ENCODE measurements around the gene RPL13A. TPM values are rescaled to one million over a fixed set of nuclear protein-coding genes. Genes with fewer than 3 reads are reported as not detected.
"Not testable (repeated sequence)": the region's sequence is repeated elsewhere in the genome, so short reads cannot be mapped to it uniquely, and the experiment has no call there.

Gene RPL13A
- total RNA-seq, 2 donors from 2014 or later, result 4,147 to 5,288 TPM

DNA sequence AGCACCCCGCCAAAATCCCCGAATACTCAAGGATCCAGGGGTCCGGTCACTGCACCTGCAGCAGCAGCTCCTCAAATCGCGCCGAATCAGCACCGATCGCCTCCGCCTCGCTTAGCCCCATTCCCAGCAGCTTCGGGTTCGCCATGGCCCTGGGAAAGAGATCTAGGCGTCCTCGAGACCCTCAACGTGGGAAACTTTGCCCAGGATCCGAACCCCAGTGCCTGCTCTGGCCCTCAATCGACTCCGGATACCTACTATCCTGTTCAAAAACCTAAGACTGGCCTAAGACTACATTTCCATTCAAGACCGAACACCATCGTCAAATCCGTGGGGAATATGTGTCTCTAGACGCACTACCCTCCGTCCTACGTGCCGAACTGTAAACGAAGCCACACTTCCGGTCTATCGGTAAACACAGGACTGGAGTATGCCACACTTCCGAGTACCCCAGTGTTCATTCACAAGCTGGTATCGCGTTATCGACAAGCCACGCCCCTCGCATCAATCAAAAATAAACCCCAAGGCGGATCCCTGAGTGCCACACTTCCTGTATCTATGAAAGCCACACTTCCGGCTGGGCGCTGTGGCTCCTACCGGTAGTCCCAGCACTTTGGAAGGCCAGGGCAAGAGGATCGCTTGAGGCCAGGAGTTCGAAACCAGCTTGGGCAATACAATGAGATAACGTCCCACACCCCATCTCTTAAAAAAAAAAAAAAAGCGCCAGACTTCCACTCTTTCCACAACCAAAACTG lies 35.8 kb upstream of the RPL13A start, which contains the start of gene PIH1D1:
PIH1D1 (minus strand) TSS at position 385 of the 752 bp plus-strand sequence; CDS start at position 145, 240 bp downstream.
- Mint-ChIP-seq H3K36me3 (peaks cover 11 to 50% of the 10 kb centered on the region in 2 donors), H3K9me3 (no peaks in the 10 kb centered on the region), H3K27ac (peak within 1 kb of the TSS; percentile 99 to 100)
- DNase-seq (ENCODE audit: low spot score in 2 of 2) (peak; percentile 89 to 96), ATAC-seq (peak; percentile 73 to 78)

DNA sequence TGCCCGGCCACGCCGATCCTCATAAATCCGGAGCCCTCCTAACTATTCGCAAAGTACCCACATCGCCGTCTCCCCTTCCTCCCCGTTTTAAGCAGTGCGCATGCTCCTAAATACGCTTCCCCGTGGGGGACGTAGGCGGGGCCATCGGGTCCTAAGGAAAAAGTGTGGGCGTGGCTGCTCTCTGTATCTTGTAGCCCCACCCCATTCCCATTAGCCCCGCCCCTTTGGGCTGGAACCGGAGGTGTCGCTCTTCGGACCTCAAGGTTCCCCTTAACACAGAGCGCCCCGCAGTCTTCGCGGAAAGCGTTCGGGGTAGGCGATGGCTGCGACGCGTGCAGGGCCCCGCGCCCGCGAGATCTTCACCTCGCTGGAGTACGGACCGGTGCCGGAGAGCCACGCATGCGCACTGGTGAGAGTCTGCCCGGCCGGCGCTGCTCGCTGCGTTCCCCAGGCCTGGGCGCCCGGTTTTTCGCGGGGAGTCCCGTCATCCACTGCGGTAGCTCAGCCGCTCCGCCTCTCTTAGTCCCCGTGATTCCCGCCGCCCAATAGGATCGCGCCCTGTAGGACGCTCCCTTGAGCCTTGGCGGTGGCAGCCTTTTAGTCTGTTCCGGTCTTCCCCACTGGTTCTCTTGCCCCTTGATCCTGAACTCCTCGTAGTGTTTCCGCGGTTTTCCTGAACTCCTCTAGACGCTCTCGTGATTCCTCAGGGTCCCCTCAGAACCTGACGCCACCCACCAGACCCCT lies 34.2 kb upstream of the RPL13A start, which contains the start of gene ALDH16A1:
ALDH16A1 (plus strand) TSS at position 213 of the 744 bp plus-strand sequence; CDS start at position 320, 107 bp downstream.
- Mint-ChIP-seq H3K27ac (peak within 1 kb of the TSS; percentile 99 to 100), H3K36me3 (peaks cover 11 to 47% of the 10 kb centered on the region in 2 donors), H3K9me3 (no peaks in the 10 kb centered on the region)
- ATAC-seq (peak; percentile 91 to 93), DNase-seq (ENCODE audit: low spot score in 2 of 2) (peak; percentile 97 to 100)

DNA sequence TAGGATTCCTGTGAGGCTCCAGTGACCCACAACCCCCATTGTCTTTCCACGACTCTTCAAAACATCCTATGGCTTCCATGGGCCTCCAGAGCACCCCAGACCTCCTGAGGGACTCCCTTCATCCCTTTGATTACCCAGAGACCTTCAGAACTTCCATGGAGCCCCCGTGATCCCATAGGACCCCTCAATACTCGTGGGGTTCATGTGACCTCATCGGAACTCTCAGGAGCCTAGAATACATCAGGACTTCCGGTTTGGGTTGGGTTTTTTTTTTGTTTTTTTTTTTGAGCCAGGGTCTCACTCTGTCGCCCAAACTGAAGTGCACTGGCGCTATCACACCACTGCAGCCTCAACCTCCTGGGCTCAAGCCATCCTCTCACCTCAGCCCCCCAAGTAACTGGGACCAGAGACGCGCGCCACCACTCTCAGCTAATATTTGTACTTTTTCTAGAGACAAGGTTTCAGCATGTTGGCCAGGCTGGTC lies 33.6 kb upstream of the RPL13A start:
- peak in 1 of 2 donors; percentile 2 for ATAC-seq
- Mint-ChIP-seq H3K9me3 (no peaks in the 10 kb centered on the region), H3K27ac (peak overlapping the region; percentile 99 to 100), H3K36me3 (peaks cover 11 to 41% of the 10 kb centered on the region in 2 donors)
- DNase-seq (ENCODE audit: low spot score in 2 of 2), result no peak

DNA sequence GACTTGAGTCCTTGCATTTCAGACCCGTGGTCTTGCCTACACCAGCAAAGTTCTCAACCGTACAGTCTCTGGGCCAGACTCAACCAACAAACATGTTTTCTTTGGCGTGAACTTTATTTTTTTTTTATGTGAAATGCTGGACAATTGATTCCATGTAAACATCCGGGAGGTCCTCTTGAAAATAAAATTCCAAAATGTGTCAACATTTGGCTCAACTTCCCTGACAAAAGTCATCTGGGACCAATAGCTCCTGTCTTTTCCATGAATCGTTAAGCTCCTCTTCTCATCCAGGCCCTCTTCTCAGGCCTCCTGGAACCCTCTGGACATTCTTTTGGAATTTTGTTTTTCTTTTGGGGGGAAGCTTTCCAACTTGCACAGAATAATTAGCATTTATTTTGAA lies 31.6 kb upstream of the RPL13A start:
- no peaks in the 10 kb centered on the region for H3K9me3 Mint-ChIP-seq
- DNase-seq (ENCODE audit: low spot score in 2 of 2) (no peak), ATAC-seq (no peak)
- H3K27ac Mint-ChIP-seq, result peak overlapping the region in 1 of 2 donors; percentile 46
- H3K36me3 Mint-ChIP-seq, result peaks cover 8 to 22% of the 10 kb centered on the region in 2 donors

DNA sequence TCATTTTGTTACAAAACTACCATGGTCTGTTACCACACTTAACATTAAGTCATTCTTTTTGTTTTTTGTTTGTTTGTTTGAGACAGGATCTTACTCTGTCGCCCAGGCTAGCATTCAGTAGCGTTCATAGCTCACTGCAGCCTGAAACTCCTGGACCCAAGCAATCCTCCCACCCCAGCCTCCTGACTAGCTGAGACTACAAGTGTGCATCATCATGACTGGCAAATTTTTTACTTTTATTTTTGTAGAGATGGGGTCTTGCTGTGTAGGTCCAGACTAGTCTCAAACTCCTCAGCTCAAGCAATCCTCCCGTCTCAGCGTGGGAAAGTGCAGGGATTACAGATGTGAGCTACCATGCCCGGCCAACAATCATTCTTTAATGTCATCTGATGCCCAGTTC lies 31.1 kb upstream of the RPL13A start:
- ATAC-seq (no peak), DNase-seq (ENCODE audit: low spot score in 2 of 2) (no peak)
- Mint-ChIP-seq H3K36me3 (peaks cover 5 to 18% of the 10 kb centered on the region in 2 donors), H3K9me3 (no peaks in the 10 kb centered on the region), H3K27ac (no peak overlapping the region)

DNA sequence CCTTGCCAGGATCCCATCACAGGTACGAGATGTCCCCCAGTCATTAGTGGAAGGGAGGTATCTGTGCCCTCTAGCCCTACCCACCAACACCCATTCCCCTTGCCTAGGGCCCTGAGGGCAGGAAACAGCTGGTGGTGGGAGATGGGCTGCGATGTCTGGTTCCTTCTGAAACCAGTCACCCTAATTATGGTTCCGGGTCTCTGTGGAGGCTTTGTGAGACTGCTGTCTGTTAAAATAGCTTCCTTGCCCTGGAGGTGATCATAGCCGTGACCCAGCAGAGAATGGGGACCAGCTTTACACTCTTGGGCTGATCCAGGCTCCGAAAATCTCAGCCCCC lies 28.9 kb upstream of the RPL13A start:
- Mint-ChIP-seq H3K9me3 (no peaks in the 10 kb centered on the region), H3K27ac (no peak overlapping the region), H3K36me3 (peaks cover 0 to 13% of the 10 kb centered on the region in 2 donors)
- ATAC-seq (no peak), DNase-seq (ENCODE audit: low spot score in 2 of 2) (no peak)

DNA sequence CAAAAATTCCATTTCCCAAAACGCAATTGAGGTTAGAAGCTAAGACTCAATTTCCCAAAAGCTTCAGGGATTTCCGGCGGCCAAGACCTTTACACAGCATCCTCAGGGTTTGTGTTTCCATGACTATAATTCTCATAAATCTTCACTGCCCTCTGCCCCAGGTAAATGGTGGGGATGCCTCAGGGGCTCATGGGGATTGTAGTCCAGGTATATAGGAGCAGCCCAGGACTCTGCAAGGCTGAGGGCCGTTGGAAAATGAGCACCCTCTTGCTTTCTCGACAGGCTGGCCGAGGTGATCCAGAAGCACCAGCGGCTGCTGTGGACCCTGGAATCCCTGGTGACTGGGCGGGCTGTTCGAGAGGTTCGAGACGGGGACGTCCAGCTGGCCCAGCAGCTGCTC lies 28.0 kb upstream of the RPL13A start:
- Mint-ChIP-seq H3K9me3 (no peaks in the 10 kb centered on the region), H3K27ac (no peak overlapping the region), H3K36me3 (peaks cover 0 to 6% of the 10 kb centered on the region in 2 donors)
- no peak for ATAC-seq
- no peak for DNase-seq (ENCODE audit: low spot score in 2 of 2)

DNA sequence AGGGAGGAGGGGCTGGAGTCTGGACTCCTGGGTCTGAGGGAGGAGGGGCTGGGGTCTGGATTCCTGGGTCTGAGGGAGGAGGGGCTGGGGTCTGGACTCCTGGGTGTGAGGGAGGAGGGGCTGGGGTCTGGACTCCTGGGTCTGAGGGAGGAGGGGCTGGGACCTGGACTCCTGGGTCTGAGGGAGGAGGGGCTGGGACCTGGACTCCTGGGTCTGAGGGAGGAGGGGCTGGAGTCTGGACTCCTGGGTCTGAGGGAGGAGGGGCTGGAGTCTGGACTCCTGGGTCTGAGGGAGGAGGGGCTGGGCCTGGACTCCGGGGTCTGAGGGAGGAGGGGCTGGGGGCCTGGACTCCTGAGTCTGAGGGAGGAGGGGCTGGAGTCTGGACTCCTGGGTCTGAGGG lies 26.3 kb upstream of the RPL13A start:
- DNase-seq (ENCODE audit: low spot score in 2 of 2); H3K36me3 Mint-ChIP-seq; H3K27ac Mint-ChIP-seq; ATAC-seq; H3K9me3 Mint-ChIP-seq: not testable (repeated sequence)

DNA sequence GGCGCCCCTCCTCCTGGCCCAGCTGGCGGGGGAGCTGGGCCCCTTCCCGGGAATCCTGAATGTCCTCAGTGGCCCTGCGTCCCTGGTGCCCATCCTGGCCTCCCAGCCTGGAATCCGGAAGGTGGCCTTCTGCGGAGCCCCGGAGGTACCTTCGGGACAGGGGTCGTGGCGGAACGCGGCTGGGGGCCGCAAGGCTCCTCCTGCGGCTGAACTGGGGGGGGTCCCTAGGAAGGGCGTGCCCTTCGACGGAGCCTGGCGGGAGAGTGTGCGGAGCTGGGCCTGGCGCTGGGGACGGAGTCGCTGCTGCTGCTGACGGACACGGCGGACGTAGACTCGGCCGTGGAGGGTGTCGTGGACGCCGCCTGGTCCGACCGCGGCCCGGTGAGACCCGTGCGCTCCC lies 25.8 kb upstream of the RPL13A start:
- no peak for DNase-seq (ENCODE audit: low spot score in 2 of 2)
- no peak overlapping the region for H3K27ac Mint-ChIP-seq
- H3K9me3 Mint-ChIP-seq, result no peaks in the 10 kb centered on the region
- no peaks in the 10 kb centered on the region for H3K36me3 Mint-ChIP-seq
- ATAC-seq, result no peak

DNA sequence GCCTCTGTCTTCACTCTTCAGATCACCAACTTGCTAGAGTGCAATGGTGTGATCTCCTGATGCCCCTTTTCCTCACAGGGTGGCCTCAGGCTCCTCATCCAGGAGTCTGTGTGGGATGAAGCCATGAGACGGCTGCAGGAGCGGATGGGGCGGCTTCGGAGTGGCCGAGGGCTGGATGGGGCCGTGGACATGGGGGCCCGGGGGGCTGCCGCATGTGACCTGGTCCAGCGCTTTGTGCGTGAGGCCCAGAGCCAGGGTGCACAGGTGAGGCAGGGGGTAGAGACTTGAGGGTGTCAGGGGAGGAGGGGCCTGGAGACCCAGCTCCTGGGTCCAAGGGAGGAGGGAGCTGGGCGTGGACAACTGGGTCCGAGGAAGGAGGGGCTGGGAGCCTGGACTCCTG lies 24.9 kb upstream of the RPL13A start:
- Mint-ChIP-seq H3K9me3 (no peaks in the 10 kb centered on the region), H3K27ac (no peak overlapping the region), H3K36me3 (no peaks in the 10 kb centered on the region)
- ATAC-seq (no peak), DNase-seq (ENCODE audit: low spot score in 2 of 2) (no peak)

DNA sequence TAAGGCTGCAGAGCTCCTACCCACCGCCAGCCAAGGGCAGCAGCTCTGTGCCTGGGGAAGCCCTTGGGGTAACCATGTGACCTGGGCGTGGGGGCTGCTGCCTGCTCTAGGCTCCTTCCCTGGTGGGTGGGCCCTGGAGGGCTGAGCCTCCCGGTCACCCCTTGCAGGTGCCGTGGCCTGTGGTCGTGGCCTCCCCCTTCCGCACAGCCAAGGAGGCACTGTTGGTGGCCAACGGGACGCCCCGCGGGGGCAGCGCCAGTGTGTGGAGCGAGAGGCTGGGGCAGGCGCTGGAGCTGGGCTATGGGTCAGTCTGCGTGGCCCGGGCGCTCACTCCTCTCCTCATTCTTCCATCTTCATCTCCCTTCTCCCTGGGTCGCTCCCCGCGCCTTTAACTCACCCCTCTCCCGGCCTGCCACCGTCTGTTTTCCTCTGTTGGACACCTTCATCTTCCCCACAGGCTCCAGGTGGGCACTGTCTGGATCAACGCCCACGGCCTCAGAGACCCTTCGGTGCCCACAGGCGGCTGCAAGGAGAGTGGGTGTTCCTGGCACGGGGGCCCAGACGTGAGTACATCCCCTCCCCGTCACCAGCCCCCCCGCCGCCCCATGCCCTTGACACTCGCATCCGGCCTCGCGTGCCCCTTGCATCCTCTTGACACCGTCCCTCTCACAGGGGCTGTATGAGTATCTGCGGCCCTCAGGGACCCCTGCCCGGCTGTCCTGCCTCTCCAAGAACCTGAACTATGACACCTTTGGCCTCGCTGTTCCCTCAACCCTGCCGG lies 23.3 kb upstream of the RPL13A start:
- H3K9me3 Mint-ChIP-seq, result no peaks in the 10 kb centered on the region
- DNase-seq (ENCODE audit: low spot score in 2 of 2) (no peak), ATAC-seq (no peak)
- H3K27ac Mint-ChIP-seq, result peak overlapping the region in 1 of 2 donors; percentile 46
- H3K36me3 Mint-ChIP-seq, result peaks cover 0 to 6% of the 10 kb centered on the region in 2 donors

DNA sequence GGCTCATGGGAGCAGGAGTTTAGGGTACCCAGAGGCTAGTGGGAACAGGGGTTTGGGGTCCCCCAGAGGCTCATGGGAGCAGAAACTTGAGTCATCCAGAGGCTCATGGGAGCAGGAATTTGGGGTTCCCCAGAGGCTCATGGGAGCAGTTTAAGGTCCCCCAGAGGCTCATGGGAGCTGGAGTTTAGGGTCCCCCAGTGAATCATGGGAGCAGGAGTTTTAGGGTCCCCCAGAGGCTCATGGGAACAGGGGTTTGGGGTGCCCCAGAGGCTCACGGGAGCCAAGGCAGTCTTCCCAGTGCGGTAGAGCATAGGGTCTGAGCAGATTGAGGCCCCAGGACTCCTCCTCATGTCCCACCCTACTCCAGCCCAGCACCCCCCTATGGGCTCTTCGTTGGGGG lies 22.0 kb upstream of the RPL13A start:
- H3K27ac Mint-ChIP-seq, result peak overlapping the region; percentile 46 to 86

DNA sequence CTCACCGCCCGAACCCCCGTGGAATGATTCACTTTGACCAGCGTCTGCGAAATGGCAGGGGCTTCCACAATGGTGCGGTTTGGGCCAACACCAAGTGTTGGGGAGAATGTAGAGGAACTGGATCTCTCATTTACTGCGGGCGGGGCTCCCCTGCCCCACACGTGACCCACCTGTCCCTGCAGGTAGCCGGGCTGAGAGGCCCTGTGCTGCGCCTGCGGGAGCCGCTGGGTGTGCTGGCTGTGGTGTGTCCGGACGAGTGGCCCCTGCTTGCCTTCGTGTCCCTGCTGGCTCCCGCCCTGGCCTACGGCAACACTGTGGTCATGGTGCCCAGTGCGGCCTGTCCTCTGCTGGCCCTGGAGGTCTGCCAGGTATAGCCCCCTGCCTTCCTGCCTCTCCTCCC lies 19.2 kb upstream of the RPL13A start:
- Mint-ChIP-seq H3K27ac (peak overlapping the region in 1 of 2 donors; percentile 81), H3K36me3 (peaks cover 0 to 6% of the 10 kb centered on the region in 2 donors), H3K9me3 (no peaks in the 10 kb centered on the region)
- ATAC-seq (no peak), DNase-seq (ENCODE audit: low spot score in 2 of 2) (no peak)

More for the DNA sequence above, 22.0 kb upstream of the RPL13A start:
- Mint-ChIP-seq H3K36me3 (peaks cover 0 to 6% of the 10 kb centered on the region in 2 donors), H3K9me3 (no peaks in the 10 kb centered on the region)
- DNase-seq (ENCODE audit: low spot score in 2 of 2) (no peak), ATAC-seq (no peak)

DNA sequence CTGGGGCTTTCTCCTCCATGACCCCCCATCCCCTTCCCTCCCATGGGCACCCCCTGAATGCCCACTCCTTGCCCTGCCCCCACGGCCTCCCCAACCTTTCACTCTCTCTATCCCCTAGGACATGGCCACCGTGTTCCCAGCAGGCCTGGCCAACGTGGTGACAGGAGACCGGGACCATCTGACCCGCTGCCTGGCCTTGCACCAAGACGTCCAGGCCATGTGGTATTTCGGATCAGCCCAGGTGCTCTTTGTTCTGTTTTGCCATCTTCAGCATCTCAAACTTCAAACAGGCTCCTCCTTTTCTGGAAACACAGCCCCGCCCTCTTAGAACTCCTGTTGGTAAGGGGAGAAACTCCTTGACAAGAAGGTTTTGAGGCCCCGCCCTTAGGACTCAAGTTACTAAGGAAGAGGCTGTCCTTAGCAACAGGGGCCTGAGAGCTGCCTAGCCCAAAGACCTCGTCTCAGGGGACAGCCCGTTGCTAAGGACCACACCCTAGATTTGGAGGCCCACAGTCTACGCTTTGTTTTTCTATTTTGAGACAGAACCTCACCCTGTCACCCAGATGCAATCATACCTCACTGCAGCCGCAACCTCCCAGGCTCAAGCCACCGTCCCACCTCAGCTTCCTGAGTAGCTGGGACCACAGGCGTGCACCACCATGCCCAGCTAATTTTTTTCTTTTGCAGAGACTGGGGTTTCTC lies 18.5 kb upstream of the RPL13A start:
- DNase-seq (ENCODE audit: low spot score in 2 of 2), result peak; percentile 73 to 83
- Mint-ChIP-seq H3K9me3 (no peaks in the 10 kb centered on the region), H3K36me3 (peaks cover 0 to 6% of the 10 kb centered on the region in 2 donors), H3K27ac (peak overlapping the region; percentile 81 to 97)
- peak; percentile 78 for ATAC-seq

DNA sequence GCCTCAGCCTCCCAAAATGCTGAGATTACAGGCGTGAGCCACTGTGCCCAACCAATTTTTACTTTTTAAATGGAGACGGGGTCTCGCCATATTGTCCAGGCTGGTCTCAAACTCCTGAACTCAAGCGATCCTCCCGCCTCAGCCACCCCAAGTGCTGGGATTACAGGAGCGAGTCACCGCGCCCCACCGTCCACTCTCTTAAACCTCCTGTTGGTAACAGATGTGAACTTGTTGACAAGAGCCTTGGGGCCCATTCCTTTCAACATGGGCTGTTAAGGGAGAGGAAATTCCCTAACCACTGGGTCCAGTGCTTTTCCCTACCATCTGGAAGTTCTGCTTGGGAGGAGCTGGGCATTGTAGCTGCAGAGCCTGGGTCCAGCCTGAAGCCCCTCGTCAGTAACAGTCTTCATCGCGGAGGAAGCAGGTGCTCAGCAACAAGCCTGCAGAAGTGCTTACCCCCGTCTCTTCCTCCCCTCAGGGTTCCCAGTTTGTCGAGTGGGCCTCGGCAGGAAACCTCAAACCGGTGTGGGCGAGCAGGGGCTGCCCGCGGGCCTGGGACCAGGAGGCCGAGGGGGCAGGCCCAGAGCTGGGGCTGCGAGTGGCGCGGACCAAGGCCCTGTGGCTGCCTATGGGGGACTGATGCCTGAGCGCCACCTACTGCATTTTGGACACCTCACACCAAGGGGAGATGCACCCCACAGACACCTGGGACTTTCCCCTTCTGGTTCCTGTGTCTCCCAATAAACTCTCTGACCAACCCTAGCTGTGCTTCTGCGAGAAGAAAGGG lies 17.4 kb upstream of the RPL13A start:
- peak; percentile 62 to 78 for ATAC-seq
- Mint-ChIP-seq H3K9me3 (no peaks in the 10 kb centered on the region), H3K36me3 (peaks cover 0 to 6% of the 10 kb centered on the region in 2 donors), H3K27ac (peak overlapping the region; percentile 81 to 90)
- DNase-seq (ENCODE audit: low spot score in 2 of 2), result peak; percentile 73 to 91
